Transverse colon (tissue), 3 donors: ENCODE results near the gene OR2L3.

ENCODE experiments used
- EP300 ChIP-seq: sonication (generic); formaldehyde crosslinking; IDR thresholded peaks from one replicate; pipeline ENCODE4 v1.6.1; 2017; ENCODE audit warnings: antibody characterized with exemption, low read depth
- TF ChIP-seq, protein P1 (sequence below), 5 experiments: fragments of 200-600 bp in 3 of 5; fragments of 450-650 bp in 2 of 5; sonication (generic) in 3 of 5; IDR thresholded peaks; 1 replicate in 2 of 5; 2 replicates in 3 of 5; pipeline ENCODE4 v1.5.1; 2016 to 2017; ENCODE audit warnings: antibody characterized with exemption in 5 of 5, inconsistent platforms in 3 of 5, mild to moderate bottlenecking in 2 of 5, moderate library complexity in 1 of 5

DNA sequence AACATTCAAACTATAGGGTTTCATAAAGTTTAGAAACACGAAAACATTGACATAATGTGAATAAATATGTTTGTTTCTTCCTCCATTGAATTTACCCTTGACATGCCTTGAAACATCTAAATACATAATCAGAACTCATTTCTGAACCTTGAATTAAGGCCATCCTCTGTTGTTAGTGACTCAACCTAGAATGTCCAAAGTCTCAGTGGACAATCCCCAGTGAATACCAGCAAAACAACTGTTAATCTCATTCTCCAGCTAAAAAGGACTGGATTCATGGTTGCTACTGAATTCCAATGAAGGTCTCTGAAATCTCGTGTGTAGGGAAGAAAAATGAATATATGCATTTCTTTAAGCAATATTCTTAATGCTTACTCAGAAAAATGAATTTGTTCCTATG lies 16.9 kb upstream of the OR2L3 start, which contains the start of gene OR2L2:
- TF ChIP-seq, protein P1, sequence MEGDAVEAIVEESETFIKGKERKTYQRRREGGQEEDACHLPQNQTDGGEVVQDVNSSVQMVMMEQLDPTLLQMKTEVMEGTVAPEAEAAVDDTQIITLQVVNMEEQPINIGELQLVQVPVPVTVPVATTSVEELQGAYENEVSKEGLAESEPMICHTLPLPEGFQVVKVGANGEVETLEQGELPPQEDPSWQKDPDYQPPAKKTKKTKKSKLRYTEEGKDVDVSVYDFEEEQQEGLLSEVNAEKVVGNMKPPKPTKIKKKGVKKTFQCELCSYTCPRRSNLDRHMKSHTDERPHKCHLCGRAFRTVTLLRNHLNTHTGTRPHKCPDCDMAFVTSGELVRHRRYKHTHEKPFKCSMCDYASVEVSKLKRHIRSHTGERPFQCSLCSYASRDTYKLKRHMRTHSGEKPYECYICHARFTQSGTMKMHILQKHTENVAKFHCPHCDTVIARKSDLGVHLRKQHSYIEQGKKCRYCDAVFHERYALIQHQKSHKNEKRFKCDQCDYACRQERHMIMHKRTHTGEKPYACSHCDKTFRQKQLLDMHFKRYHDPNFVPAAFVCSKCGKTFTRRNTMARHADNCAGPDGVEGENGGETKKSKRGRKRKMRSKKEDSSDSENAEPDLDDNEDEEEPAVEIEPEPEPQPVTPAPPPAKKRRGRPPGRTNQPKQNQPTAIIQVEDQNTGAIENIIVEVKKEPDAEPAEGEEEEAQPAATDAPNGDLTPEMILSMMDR (IDR thresholded peaks at IDR 0.05), result no peak
- TF ChIP-seq EP300, result no peak
